Prostate gland (tissue), 2 donors: ENCODE measurements around the gene PLCH1. TPM values are rescaled to one million over a fixed set of nuclear protein-coding genes. Genes with fewer than 3 reads are reported as not detected.

ENCODE experiments used
- DNase-seq: peaks from one replicate; pipeline ENCODE4 v3.0.0-alpha.2; 2019; ENCODE audit warnings: low spot score
- H3K27ac ChIP-seq, 2 donors: fragments of 200-600 bp; sonication (generic); 2 replicates each; pipeline ENCODE4 v1.5.1; 2017 to 2019
- H3K27me3 ChIP-seq: fragments of 200-600 bp; sonication (generic); replicated peaks from 2 replicates; pipeline ENCODE4 v1.5.1; 2019; ENCODE audit not compliant: insufficient read depth
- H3K36me3 ChIP-seq, 2 donors: fragments of 200-600 bp; sonication (generic); 1 replicate in 1 of 2; 2 replicates in 1 of 2; pipeline versions ENCODE4 v1.5.1 to v1.8.1; 2017 to 2019
- H3K4me1 ChIP-seq: fragments of 200-600 bp; sonication (generic); replicated peaks from 2 replicates; pipeline ENCODE4 v1.5.1; 2019
- H3K4me3 ChIP-seq, 2 donors: fragments of 200-600 bp; sonication (generic); 2 replicates each; pipeline ENCODE4 v1.5.1; 2017 to 2019
- H3K9me3 ChIP-seq: fragments of 200-600 bp; sonication (generic); 2 replicates; pipeline ENCODE4 v1.5.1; 2017
- POLR2A ChIP-seq: fragments of 450-650 bp; IDR thresholded peaks from one replicate; pipeline ENCODE4 v1.6.1; 2016; ENCODE audit warnings: antibody characterized with exemption, mild to moderate bottlenecking
- POLR2AphosphoS5 ChIP-seq: sonication (generic); formaldehyde crosslinking; IDR thresholded peaks from one replicate; pipeline ENCODE4 v1.6.1; 2017; ENCODE audit warnings: antibody characterized with exemption
- WGBS: methylation state at CpG from one replicate; pipeline ENCODE4 v1.1.5; 2018; 5-methylcytosine and 5-hydroxymethylcytosine counted together
- intact Hi-C: fragments of 100-400 bp; cut with DNase I; formaldehyde crosslinking; loops from one replicate; pipeline ENCODE4 v1.14.2; 2022
- total RNA-seq, 2 donors: library from RNA; depleted of rRNA; stranded (reverse); fragments of >200 nt; gene quantifications; one replicate each; pipeline ENCODE4 v1.1.0, GENCODE V29; 2016
- TF ChIP-seq, protein P1 (sequence below), 4 experiments: fragments of 200-600 bp in 2 of 4; fragments of 450-650 bp in 2 of 4; sonication (generic) in 2 of 4; IDR thresholded peaks; 1 replicate in 3 of 4; 2 replicates in 1 of 4; pipeline ENCODE4 v1.5.1; 2016 to 2019; ENCODE audit warnings: antibody characterized with exemption in 4 of 4, mild to moderate bottlenecking in 2 of 4, moderate library complexity in 2 of 4

The PLCH1 gene
- total RNA-seq, 2 donors from 2014 or later: 0.64 to 12.2 TPM

DNA sequence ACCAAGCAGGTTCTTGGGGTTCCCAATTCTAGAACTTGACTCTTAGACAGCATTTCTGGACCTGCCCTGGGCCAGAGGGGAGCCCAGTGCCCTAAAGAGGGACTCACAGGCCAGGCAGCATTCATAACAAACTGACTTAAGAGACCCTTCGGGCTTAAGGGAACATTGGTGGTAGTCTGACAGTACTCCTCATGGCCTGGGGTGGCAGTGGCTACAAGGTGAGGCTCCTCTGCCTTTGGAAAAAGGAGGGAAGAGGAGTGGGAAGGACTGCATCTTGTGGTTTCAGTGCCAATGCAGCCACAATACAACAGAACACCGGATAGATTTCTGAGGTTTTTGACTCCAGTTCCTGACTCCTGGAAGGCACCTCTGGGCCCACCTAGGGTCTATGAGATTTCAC is 279.2 kb downstream of the PLCH1 start:
- Histone ChIP-seq H3K36me3 (no peaks in the 10 kb centered on the region), H3K27ac (no peak overlapping the region), H3K27me3 (no peaks in the 10 kb centered on the region), H3K4me1 (no peaks in the 10 kb centered on the region), H3K4me3 (no peak overlapping the region), H3K9me3 (no peaks in the 10 kb centered on the region)
- intact Hi-C loops: no loop called here
- TF ChIP-seq POLR2AphosphoS5: no peak
- TF ChIP-seq, protein P1, sequence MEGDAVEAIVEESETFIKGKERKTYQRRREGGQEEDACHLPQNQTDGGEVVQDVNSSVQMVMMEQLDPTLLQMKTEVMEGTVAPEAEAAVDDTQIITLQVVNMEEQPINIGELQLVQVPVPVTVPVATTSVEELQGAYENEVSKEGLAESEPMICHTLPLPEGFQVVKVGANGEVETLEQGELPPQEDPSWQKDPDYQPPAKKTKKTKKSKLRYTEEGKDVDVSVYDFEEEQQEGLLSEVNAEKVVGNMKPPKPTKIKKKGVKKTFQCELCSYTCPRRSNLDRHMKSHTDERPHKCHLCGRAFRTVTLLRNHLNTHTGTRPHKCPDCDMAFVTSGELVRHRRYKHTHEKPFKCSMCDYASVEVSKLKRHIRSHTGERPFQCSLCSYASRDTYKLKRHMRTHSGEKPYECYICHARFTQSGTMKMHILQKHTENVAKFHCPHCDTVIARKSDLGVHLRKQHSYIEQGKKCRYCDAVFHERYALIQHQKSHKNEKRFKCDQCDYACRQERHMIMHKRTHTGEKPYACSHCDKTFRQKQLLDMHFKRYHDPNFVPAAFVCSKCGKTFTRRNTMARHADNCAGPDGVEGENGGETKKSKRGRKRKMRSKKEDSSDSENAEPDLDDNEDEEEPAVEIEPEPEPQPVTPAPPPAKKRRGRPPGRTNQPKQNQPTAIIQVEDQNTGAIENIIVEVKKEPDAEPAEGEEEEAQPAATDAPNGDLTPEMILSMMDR (IDR thresholded peaks at IDR 0.05): no peak
- TF ChIP-seq POLR2A: no peak
- no peak for DNase-seq
- WGBS: 67% methylated on average over 2 of the region's 2 CpGs

DNA sequence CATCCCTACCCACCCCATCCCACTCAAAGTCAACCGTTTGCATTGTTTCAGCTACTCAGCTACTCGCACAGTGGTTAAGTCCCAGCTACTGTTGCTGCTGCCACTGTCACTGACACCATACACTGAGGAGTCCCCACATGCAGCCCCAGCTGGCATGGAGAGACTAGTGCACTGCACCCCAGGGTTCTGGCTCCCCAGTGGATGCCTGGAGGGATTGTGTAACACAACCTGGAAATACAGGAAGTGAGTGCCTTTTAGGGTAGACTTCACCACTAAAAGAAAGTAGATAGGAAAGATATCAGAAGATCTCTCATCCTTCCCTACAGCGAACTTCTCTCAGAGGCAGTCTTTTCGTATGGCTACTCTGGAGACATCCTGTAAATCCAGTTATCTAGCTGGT is 282.2 kb downstream of the PLCH1 start:
- WGBS: 82% methylated on average over 4 of the region's 4 CpGs
- H3K9me3 ChIP-seq: no peaks in the 10 kb centered on the region
- no peak for TF ChIP-seq POLR2AphosphoS5
- TF ChIP-seq, protein P1 (IDR thresholded peaks at IDR 0.05): no peak
- intact Hi-C loops: no loop called here
- DNase-seq: no peak
- H3K36me3 ChIP-seq: no peaks in the 10 kb centered on the region
- no peak overlapping the region for H3K27ac ChIP-seq
- no peak overlapping the region for H3K4me3 ChIP-seq
- no peaks in the 10 kb centered on the region for H3K4me1 ChIP-seq
- no peaks in the 10 kb centered on the region for H3K27me3 ChIP-seq

DNA sequence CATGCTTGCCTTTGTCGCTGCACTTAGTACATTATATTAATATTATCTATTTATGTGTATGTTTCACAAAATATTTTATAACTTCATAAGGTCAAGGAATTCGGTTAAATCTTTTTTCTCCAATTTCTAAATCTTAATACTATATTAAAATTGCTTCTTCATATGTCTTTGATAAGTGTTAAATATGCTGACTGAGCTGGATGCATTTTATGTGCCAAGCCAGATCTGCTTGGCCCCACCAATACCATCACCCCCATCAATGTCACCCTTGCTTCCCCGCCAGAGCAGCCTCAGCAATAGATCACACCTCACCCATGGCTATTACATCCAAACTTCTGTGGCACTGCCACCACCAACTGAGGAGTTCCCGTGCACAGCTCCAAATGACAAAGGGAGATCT is 287.3 kb downstream of the PLCH1 start:
- over 99% methylated on average over 4 of the region's 4 CpGs for WGBS
- Histone ChIP-seq H3K4me1 (no peaks in the 10 kb centered on the region), H3K9me3 (no peaks in the 10 kb centered on the region), H3K27me3 (no peaks in the 10 kb centered on the region), H3K4me3 (no peak overlapping the region), H3K27ac (no peak overlapping the region), H3K36me3 (no peaks in the 10 kb centered on the region)
- TF ChIP-seq POLR2AphosphoS5 (no peak), POLR2A (no peak)
- TF ChIP-seq, protein P1 (IDR thresholded peaks at IDR 0.05): no peak
- intact Hi-C loops: no loop called here
- DNase-seq: no peak

DNA sequence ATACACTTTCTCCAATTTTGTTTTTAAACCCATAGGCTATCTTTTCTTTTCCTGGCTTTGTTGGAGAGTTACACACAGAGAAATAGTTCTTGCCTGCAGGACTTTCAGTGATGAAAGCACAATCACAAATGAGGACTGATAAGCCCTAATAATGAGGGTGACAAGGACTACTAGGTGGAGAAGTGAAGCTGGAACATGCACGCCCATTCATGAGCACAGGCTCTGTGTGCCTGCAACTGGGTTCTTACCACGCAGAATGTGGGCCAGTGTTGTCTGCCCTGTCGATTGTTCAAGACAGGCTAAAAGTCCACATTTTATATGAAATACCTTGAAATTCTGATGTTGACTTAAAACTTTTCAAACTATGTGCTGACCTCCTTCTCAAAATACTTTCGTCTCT is 289.1 kb downstream of the PLCH1 start:
- Histone ChIP-seq H3K9me3 (no peaks in the 10 kb centered on the region), H3K27ac (no peak overlapping the region), H3K27me3 (no peaks in the 10 kb centered on the region), H3K4me3 (no peak overlapping the region), H3K36me3 (no peaks in the 10 kb centered on the region), H3K4me1 (no peaks in the 10 kb centered on the region)
- whole genome bisulfite sequencing: 92% methylated on average over 4 of the region's 4 CpGs
- no peak for DNase-seq
- TF ChIP-seq POLR2A (no peak), POLR2AphosphoS5 (no peak)
- TF ChIP-seq, protein P1 (IDR thresholded peaks at IDR 0.05): no peak
- intact Hi-C loops: no loop called here

DNA sequence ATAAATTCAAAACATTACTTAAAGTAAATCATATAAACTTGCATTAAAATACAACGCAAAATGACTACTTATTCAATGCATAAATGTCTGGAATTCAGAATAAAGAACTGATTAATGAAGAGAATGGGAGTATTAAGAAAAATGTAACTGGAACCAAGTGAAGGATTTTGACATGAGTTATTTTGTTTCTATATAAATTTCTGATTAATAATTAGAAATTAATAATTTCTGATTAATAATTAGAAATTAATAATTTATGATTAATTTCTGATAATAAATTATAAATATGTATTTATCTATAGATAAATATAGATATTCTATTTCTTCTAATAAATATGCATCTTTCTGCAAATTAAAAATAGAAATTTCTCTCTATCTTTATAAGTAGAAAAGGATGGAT is 291.4 kb downstream of the PLCH1 start:
- WGBS: 98% methylated on average over 1 of the region's 1 CpG
- DNase-seq: no peak
- no peak for TF ChIP-seq POLR2AphosphoS5
- no peak for TF ChIP-seq POLR2A
- TF ChIP-seq, protein P1 (IDR thresholded peaks at IDR 0.05): no peak
- intact Hi-C loops: no loop called here
- Histone ChIP-seq H3K27ac (no peak overlapping the region), H3K4me3 (no peak overlapping the region), H3K36me3 (no peaks in the 10 kb centered on the region), H3K9me3 (no peaks in the 10 kb centered on the region), H3K4me1 (no peaks in the 10 kb centered on the region), H3K27me3 (no peaks in the 10 kb centered on the region)
